22Rv1 (cell line): Measurements from ENCODE around the gene DDI2.

Source experiments
- ZFX ChIP-seq: fragments of 450-650 bp; IDR thresholded peaks from 2 replicates; pipeline ENCODE4 v1.6.1; 2017; ENCODE audit warnings: antibody characterized with exemption, borderline replicate concordance
- TF ChIP-seq, protein P1 (sequence below): fragments of 450-650 bp; IDR thresholded peaks from 2 replicates; pipeline ENCODE4 v1.5.1; 2017; ENCODE audit warnings: mild to moderate bottlenecking

DNA sequence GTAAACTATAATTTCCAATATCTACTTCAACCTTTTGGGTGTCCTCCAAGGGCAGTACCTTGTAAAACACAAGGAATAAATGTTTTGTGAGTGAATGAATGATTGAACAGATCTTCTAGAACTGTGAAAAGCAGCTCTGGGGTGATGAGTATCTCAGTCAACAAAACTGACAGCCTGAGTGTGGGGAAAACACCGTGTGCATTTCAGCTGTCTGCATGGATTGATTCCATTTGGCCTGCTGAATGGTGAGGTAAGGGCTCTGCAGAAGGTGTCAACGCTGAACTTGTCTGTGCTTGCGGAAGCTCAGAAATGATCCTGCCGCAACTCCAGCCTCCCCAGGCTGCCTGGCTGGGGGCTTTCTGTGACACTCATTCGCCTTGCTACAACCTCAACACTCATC lies 25.0 kb upstream of the DDI2 start:
- TF ChIP-seq, protein P1, sequence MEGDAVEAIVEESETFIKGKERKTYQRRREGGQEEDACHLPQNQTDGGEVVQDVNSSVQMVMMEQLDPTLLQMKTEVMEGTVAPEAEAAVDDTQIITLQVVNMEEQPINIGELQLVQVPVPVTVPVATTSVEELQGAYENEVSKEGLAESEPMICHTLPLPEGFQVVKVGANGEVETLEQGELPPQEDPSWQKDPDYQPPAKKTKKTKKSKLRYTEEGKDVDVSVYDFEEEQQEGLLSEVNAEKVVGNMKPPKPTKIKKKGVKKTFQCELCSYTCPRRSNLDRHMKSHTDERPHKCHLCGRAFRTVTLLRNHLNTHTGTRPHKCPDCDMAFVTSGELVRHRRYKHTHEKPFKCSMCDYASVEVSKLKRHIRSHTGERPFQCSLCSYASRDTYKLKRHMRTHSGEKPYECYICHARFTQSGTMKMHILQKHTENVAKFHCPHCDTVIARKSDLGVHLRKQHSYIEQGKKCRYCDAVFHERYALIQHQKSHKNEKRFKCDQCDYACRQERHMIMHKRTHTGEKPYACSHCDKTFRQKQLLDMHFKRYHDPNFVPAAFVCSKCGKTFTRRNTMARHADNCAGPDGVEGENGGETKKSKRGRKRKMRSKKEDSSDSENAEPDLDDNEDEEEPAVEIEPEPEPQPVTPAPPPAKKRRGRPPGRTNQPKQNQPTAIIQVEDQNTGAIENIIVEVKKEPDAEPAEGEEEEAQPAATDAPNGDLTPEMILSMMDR: no peak
- TF ChIP-seq ZFX: no peak
